ENCODE results near the gene DDX52.

DNA sequence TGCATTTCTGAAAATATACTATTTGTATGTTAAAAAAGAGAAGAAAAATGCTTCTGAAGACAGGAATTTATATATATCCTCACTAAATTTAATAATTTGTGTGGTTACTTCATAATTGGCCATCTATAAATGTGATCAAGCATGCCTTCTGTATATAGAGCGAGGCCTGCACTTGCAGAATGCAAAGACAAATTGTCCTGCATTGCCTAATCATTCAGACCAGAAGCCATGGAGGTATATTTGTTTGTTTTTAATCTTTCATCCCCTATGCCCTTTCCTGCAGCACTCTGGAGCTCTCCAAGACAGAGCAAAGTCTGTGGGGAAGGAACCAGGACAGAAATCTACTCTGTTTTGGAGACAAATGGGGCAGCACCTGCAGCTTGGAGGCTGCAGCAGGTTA, 23.8 kb upstream of the DDX52 start:
- no peak for TF ChIP-seq HMG20B (CRISPR knock-in tag; IDR thresholded peaks at IDR 0.05)
- TF ChIP-seq, protein P1, sequence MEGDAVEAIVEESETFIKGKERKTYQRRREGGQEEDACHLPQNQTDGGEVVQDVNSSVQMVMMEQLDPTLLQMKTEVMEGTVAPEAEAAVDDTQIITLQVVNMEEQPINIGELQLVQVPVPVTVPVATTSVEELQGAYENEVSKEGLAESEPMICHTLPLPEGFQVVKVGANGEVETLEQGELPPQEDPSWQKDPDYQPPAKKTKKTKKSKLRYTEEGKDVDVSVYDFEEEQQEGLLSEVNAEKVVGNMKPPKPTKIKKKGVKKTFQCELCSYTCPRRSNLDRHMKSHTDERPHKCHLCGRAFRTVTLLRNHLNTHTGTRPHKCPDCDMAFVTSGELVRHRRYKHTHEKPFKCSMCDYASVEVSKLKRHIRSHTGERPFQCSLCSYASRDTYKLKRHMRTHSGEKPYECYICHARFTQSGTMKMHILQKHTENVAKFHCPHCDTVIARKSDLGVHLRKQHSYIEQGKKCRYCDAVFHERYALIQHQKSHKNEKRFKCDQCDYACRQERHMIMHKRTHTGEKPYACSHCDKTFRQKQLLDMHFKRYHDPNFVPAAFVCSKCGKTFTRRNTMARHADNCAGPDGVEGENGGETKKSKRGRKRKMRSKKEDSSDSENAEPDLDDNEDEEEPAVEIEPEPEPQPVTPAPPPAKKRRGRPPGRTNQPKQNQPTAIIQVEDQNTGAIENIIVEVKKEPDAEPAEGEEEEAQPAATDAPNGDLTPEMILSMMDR (IDR thresholded peaks at IDR 0.05 in 2 of 3, conservative IDR thresholded peaks at IDR 0.05 in 1 of 3; ENCODE audit: insufficient read depth in 2 of 3, low read depth in 1 of 3, low read length in 3 of 3), result no peak
- TF ChIP-seq JUN (IDR thresholded peaks at IDR 0.05; ENCODE audit: borderline replicate concordance, low read depth, low read length), result no peak
- TF ChIP-seq JUN (CRISPR knock-in tag; IDR thresholded peaks at IDR 0.05; ENCODE audit: borderline replicate concordance), result no peak
- TF ChIP-seq POLR2A (conservative IDR thresholded peaks at IDR 0.05), result no peak
- TF ChIP-seq, protein P2, sequence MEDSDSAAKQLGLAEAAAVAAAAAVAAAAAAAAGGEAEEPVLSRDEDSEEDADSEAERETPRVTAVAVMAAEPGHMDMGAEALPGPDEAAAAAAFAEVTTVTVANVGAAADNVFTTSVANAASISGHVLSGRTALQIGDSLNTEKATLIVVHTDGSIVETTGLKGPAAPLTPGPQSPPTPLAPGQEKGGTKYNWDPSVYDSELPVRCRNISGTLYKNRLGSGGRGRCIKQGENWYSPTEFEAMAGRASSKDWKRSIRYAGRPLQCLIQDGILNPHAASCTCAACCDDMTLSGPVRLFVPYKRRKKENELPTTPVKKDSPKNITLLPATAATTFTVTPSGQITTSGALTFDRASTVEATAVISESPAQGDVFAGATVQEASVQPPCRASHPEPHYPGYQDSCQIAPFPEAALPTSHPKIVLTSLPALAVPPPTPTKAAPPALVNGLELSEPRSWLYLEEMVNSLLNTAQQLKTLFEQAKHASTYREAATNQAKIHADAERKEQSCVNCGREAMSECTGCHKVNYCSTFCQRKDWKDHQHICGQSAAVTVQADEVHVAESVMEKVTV (CRISPR knock-in tag; IDR thresholded peaks at IDR 0.05), result no peak
- TF ChIP-seq, protein P3, sequence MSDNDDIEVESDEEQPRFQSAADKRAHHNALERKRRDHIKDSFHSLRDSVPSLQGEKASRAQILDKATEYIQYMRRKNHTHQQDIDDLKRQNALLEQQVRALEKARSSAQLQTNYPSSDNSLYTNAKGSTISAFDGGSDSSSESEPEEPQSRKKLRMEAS (CRISPR knock-in tag; IDR thresholded peaks at IDR 0.05), result no peak
- TF ChIP-seq, protein P4, sequence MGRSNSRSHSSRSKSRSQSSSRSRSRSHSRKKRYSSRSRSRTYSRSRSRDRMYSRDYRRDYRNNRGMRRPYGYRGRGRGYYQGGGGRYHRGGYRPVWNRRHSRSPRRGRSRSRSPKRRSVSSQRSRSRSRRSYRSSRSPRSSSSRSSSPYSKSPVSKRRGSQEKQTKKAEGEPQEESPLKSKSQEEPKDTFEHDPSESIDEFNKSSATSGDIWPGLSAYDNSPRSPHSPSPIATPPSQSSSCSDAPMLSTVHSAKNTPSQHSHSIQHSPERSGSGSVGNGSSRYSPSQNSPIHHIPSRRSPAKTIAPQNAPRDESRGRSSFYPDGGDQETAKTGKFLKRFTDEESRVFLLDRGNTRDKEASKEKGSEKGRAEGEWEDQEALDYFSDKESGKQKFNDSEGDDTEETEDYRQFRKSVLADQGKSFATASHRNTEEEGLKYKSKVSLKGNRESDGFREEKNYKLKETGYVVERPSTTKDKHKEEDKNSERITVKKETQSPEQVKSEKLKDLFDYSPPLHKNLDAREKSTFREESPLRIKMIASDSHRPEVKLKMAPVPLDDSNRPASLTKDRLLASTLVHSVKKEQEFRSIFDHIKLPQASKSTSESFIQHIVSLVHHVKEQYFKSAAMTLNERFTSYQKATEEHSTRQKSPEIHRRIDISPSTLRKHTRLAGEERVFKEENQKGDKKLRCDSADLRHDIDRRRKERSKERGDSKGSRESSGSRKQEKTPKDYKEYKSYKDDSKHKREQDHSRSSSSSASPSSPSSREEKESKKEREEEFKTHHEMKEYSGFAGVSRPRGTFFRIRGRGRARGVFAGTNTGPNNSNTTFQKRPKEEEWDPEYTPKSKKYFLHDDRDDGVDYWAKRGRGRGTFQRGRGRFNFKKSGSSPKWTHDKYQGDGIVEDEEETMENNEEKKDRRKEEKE (IDR thresholded peaks at IDR 0.05; ENCODE audit: borderline replicate concordance in 1 of 2, control insufficient read depth in 1 of 2, low read depth in 2 of 2, low read length in 1 of 2), result no peak
- TF ChIP-seq YY1 (IDR thresholded peaks at IDR 0.05; ENCODE audit: borderline replicate concordance in 1 of 3, control insufficient read depth in 1 of 3, extremely low read depth in 1 of 3, insufficient read depth in 3 of 3, insufficient read length in 1 of 3, insufficient replicate concordance in 2 of 3, low read depth in 1 of 3, low read length in 2 of 3), result no peak
- no peak for TF ChIP-seq FOSL1 (tag; conservative IDR thresholded peaks at IDR 0.05)

Measured in K562 (cell line).